Measurements from ENCODE around the gene UBIAD1. TPM values are rescaled to one million over a fixed set of nuclear protein-coding genes. Genes with fewer than 3 reads are reported as not detected.

Gene UBIAD1
- polyA plus RNA-seq, 6 donors from 2014 or later, result 45.2 to 75.2 (median 49.1) TPM

- H3K4me1 Mint-ChIP-seq, result peaks cover 5 to 9% (median 5%) of the 10 kb centered on the region in 3 donors
- no peak overlapping the region for H3K27ac Mint-ChIP-seq
- ATAC-seq (ENCODE audit: low read depth in 2 of 2), result no peak
- no peaks in the 10 kb centered on the region for H3K9me3 Mint-ChIP-seq
- H3K4me3 Mint-ChIP-seq, result no peak overlapping the region
- H3K27me3 Mint-ChIP-seq, result peaks cover 5 to 23% (median 18%) of the 10 kb centered on the region in 3 donors
- no peaks in the 10 kb centered on the region for H3K36me3 Mint-ChIP-seq
- DNase-seq, result no peak
These were observed 57.4 kb downstream of the UBIAD1 start for GRCh38 chr1:11330411-11330810.

- H3K9me3 Mint-ChIP-seq, result no peaks in the 10 kb centered on the region
- H3K4me3 Mint-ChIP-seq, result peak overlapping the region in 1 of 8 donors; percentile 53
- no peaks in the 10 kb centered on the region for H3K36me3 Mint-ChIP-seq
- DNase-seq (no peak), ATAC-seq (ENCODE audit: low read depth in 2 of 2) (no peak)
- no peak overlapping the region for H3K27ac Mint-ChIP-seq
- peaks cover 5 to 9% (median 7%) of the 10 kb centered on the region in 3 donors for H3K4me1 Mint-ChIP-seq
- H3K27me3 Mint-ChIP-seq, result peaks cover 5 to 21% (median 18%) of the 10 kb centered on the region in 3 donors
These were observed 58.3 kb downstream of the UBIAD1 start for GRCh38 chr1:11331036-11331944.

GRCh38 chr1:11331945-11332546 lies 59.0 kb downstream of the UBIAD1 start:
- no peak for ATAC-seq (ENCODE audit: low read depth in 2 of 2)
- H3K4me3 Mint-ChIP-seq, result no peak overlapping the region
- no peaks in the 10 kb centered on the region for H3K9me3 Mint-ChIP-seq
- H3K27ac Mint-ChIP-seq, result no peak overlapping the region
- H3K36me3 Mint-ChIP-seq, result no peaks in the 10 kb centered on the region
- peaks cover 5 to 9% (median 7%) of the 10 kb centered on the region in 3 donors for H3K4me1 Mint-ChIP-seq
- DNase-seq, result no peak
- peaks cover 5 to 18% (median 18%) of the 10 kb centered on the region in 3 donors for H3K27me3 Mint-ChIP-seq

DNA sequence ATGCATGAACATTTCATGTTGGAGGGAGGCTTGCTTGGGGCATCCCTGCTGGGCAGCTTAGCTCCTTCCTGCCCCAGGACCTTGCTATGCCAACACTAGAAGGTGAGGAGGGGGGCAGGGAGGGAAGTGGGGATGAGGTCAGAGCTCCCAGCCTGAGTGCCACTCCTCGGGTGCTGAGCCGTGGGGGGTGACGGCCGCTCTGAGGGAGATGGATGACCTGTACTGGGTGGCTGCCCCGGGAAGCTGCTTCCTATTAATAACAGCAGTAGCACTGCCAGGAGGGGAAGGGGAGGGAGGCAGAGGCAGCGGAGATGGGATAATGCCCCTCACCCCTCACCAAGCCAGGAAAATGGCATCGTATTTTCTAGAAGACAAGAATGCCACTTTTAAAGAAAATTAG lies 60.6 kb downstream of the UBIAD1 start:
- H3K36me3 Mint-ChIP-seq, result no peaks in the 10 kb centered on the region
- no peak for ATAC-seq (ENCODE audit: low read depth in 2 of 2)
- peak overlapping the region in 1 of 6 donors; percentile 97 for H3K27ac Mint-ChIP-seq
- peaks cover 9 to 16% (median 15%) of the 10 kb centered on the region in 3 donors for H3K27me3 Mint-ChIP-seq
- no peak for DNase-seq
- peaks cover 10 to 17% (median 16%) of the 10 kb centered on the region in 3 donors for H3K4me1 Mint-ChIP-seq
- H3K4me3 Mint-ChIP-seq, result no peak overlapping the region
- no peaks in the 10 kb centered on the region for H3K9me3 Mint-ChIP-seq

DNA sequence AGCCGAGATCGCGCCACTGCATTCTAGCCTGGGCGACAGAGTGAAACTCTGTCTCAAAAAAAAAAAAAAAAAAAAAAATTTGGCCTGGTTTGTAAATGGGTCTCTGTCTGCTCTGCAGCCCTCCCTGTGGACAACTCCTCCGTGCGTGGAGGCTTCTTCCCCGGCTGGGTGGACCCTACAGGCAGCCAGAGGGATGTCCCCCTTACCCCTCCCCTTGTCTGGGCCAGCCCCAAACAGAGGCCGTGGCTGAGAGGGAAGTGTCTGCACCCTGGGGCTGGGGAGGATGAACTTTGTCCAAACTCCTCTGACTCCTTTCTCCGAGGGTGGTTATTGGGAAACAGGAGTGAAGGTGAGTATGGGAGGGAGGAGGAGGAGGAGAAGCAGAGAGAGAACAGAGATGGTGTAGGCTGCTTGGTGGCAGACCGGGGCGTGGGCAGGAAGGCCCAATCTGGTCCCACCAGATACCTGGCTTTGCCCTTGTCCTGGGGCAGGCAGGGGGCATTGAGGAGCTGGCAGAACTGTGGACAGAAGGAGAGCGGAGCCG lies 61.3 kb downstream of the UBIAD1 start:
- no peak for DNase-seq
- peak overlapping the region in 1 of 6 donors; percentile 97 for H3K27ac Mint-ChIP-seq
- peaks cover 12 to 20% (median 15%) of the 10 kb centered on the region in 3 donors for H3K27me3 Mint-ChIP-seq
- H3K4me1 Mint-ChIP-seq, result peaks cover 13 to 23% (median 21%) of the 10 kb centered on the region in 3 donors
- no peaks in the 10 kb centered on the region for H3K36me3 Mint-ChIP-seq
- ATAC-seq (ENCODE audit: low read depth in 2 of 2), result no peak
- no peaks in the 10 kb centered on the region for H3K9me3 Mint-ChIP-seq
- H3K4me3 Mint-ChIP-seq, result peak overlapping the region in 1 of 8 donors; percentile 9

DNA sequence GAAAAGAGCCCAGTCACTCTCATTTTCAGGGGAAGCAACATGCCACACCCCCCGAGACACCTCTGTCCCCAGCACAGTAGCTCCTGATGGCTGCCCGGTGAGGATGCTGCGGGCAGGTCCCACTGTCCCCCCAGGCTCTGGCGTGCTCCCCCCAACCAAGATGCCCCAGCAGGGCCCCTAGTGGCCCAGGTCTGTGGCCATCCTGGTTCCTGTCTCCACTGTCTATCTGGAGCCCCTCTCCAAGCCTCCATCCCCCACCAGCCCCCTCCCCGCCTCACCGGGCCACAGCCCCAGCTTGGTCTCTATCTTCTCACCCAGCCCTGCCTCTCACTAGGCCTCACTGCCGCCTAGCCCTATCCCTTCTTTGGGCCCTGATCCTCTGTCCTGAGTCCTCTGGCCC lies 61.8 kb downstream of the UBIAD1 start:
- H3K27ac Mint-ChIP-seq, result peak overlapping the region in 3 of 6 donors; percentile 63 to 97 (median 85)
- no peaks in the 10 kb centered on the region for H3K9me3 Mint-ChIP-seq
- ATAC-seq (ENCODE audit: low read depth in 2 of 2), result no peak
- peaks cover 18 to 27% (median 22%) of the 10 kb centered on the region in 3 donors for H3K4me1 Mint-ChIP-seq
- H3K27me3 Mint-ChIP-seq, result peaks cover 17 to 25% (median 20%) of the 10 kb centered on the region in 3 donors
- no peak for DNase-seq
- H3K36me3 Mint-ChIP-seq, result no peaks in the 10 kb centered on the region
- peak overlapping the region in 1 of 8 donors; percentile 73 for H3K4me3 Mint-ChIP-seq

DNA sequence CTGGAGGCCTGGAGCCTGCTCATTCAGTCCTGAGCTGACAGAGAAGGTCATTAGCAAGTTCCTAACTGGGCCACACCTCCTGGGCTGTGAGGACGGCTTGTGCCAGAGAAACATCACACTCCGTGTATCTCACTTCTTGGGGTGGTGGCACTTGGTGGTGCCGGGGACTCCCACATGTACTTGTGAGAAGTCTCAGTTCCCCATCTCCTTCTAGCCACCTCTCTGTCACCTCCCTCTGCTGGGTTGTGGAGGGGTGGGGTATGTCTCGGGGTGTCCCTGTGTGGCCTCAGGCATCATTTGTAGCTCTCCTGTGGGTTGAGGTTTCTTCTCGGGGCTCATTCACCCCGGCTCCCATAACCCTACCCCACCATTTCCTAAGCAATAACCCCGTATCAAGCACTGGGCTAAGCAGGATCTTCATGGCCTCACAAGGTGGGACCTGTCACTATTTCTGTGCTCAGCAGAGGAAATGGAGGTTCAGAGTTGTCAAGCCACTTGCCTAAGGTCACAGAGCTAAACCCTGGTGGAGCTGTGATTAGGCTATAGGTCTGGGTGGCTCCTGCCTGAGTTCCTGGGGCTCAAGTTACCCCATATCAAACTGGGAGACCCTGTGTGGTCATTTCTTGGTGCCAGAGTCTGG lies 62.5 kb downstream of the UBIAD1 start:
- peak; percentile 80 to 97 for ATAC-seq (ENCODE audit: low read depth in 2 of 2)
- peak; percentile 17 for DNase-seq
- peak overlapping the region in 4 of 6 donors; percentile 50 to 97 (median 57) for H3K27ac Mint-ChIP-seq
- H3K4me3 Mint-ChIP-seq, result peak overlapping the region in 1 of 8 donors; percentile 73
- no peaks in the 10 kb centered on the region for H3K36me3 Mint-ChIP-seq
- peaks cover 22 to 33% (median 24%) of the 10 kb centered on the region in 3 donors for H3K4me1 Mint-ChIP-seq
- H3K9me3 Mint-ChIP-seq, result no peaks in the 10 kb centered on the region
- peaks cover 17 to 32% (median 25%) of the 10 kb centered on the region in 3 donors for H3K27me3 Mint-ChIP-seq

DNA sequence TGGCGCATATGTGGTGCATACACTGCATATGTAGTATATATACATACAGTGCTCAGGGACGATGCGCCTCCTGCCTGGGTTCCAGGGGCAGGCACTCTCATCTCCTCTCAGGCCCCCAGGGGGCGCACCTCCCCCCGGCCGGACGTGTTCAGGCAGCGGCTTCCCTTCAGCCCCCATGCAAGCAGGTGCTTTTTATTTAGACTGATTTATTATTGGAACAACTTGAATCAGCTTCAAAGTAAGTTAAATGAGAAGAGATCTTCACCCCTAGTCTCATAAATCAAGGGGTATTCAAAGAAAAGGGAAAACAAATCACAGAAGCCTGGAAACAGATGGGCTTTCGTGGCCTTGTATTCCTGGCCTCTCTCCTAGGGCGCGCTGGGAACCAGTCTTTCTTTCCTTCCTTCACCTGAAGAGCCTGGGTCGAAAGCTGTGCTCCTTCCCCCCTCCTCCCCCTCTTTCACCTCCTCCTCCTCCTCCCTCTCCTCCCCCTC lies 64.6 kb downstream of the UBIAD1 start:
- H3K4me1 Mint-ChIP-seq, result peaks cover 22 to 35% (median 24%) of the 10 kb centered on the region in 3 donors
- no peaks in the 10 kb centered on the region for H3K36me3 Mint-ChIP-seq
- peak overlapping the region in 1 of 6 donors; percentile 77 for H3K27ac Mint-ChIP-seq
- peak overlapping the region in 1 of 8 donors; percentile 3 for H3K4me3 Mint-ChIP-seq
- DNase-seq (peak; percentile 62), ATAC-seq (ENCODE audit: low read depth in 2 of 2) (peak; percentile 25 to 81)
- peaks cover 17 to 39% (median 26%) of the 10 kb centered on the region in 3 donors for H3K27me3 Mint-ChIP-seq
- H3K9me3 Mint-ChIP-seq, result no peaks in the 10 kb centered on the region

Other genes starting within 250 kb of the UBIAD1 start
- under 1 TPM in 2 of 6 donors, not detected in 4; 0.10 to 0.26 TPM for gene MASP2, start 226.0 kb upstream of the UBIAD1 start, polyA plus RNA-seq (ENCODE audit: low read depth in 6 of 6)
- gene SRM, start 213.2 kb upstream of the UBIAD1 start, polyA plus RNA-seq (ENCODE audit: low read depth in 6 of 6), result 100 to 1,000 TPM in 2 of 6 donors, 10 to 100 TPM in 4; 74.3 to 133 (median 89.4) TPM
- gene EXOSC10, start 173.3 kb upstream of the UBIAD1 start, polyA plus RNA-seq (ENCODE audit: low read depth in 6 of 6), result 10 to 100 TPM; 23.4 to 55.2 (median 41.4) TPM
- gene ANGPTL7, start 83.8 kb upstream of the UBIAD1 start, polyA plus RNA-seq (ENCODE audit: low read depth in 6 of 6), result not detected
- gene MTOR, start 10.6 kb upstream of the UBIAD1 start, polyA plus RNA-seq (ENCODE audit: low read depth in 6 of 6), result 10 to 100 TPM in 1 of 6 donors, 1 to 10 TPM in 4, under 1 TPM in 1; 0.88 to 10.3 (median 4.6) TPM
- gene DISP3, start 206.0 kb downstream of the UBIAD1 start, polyA plus RNA-seq (ENCODE audit: low read depth in 6 of 6), result under 1 TPM in 4 of 6 donors, not detected in 2; 0.05 to 0.09 (median 0.05) TPM